WTC11 (cell line): ENCODE data around the gene PAPLN. TPM values are rescaled to one million over a fixed set of nuclear protein-coding genes. Genes with fewer than 3 reads are reported as not detected.

Source experiments
- ATAC-seq: fragments of 200-7000 bp; cut with Tn5 transposase; 2 replicates; pipeline ENCODE4 v1.10.0; 2021; ENCODE audit warnings: mild to moderate bottlenecking, moderate library complexity
- CTCF ChIA-PET: fragments of 300-600 bp; sonication (Branson Sonifier 250); formaldehyde crosslinking; loops from one replicate; lab custom pipeline; 2021; ENCODE audit warnings: antibody characterized with exemption; lab: Charles Lee
- POLR2A ChIA-PET: fragments of 350-600 bp; sonication (Branson Sonifier 250); formaldehyde crosslinking; loops from one replicate; lab custom pipeline; 2021; ENCODE audit warnings: antibody characterized with exemption; lab: Charles Lee
- DNase-seq: peaks from one replicate; pipeline ENCODE4 v3.0.0; 2021; ENCODE audit warnings: low spot score
- H3K27ac Mint-ChIP-seq: 2 replicates; pipeline ENCODE4 v1.8.0; 2021; ENCODE audit warnings: mixed read lengths
- H3K27me3 Mint-ChIP-seq: 2 replicates; pipeline ENCODE4 v1.8.0; 2021; ENCODE audit warnings: low read depth, mild to moderate bottlenecking, moderate library complexity, mixed read lengths
- H3K36me3 Mint-ChIP-seq: 2 replicates; pipeline ENCODE4 v1.8.0; 2021; ENCODE audit warnings: mixed read lengths
- H3K4me1 Mint-ChIP-seq: 2 replicates; pipeline ENCODE4 v1.8.0; 2022; ENCODE audit warnings: mixed read lengths
- H3K4me3 Mint-ChIP-seq: 2 replicates; pipeline ENCODE4 v1.8.0; 2021; ENCODE audit warnings: mild to moderate bottlenecking, moderate library complexity, mixed read lengths
- H3K9me3 Mint-ChIP-seq: 2 replicates; pipeline ENCODE4 v1.8.0; 2021; ENCODE audit warnings: mixed read lengths
- ARID4B ChIP-seq: sonication (generic); formaldehyde crosslinking; IDR thresholded peaks from 2 replicates; pipeline ENCODE4 v1.8.0; 2023; ENCODE audit warnings: missing genetic modification reagents, mild to moderate bottlenecking, borderline replicate concordance
- E2F5 ChIP-seq: sonication (generic); formaldehyde crosslinking; IDR thresholded peaks from 2 replicates; pipeline ENCODE4 v1.8.1; 2022; ENCODE audit warnings: mild to moderate bottlenecking, moderate library complexity, missing genetic modification reagents
- ESRRA ChIP-seq: sonication (generic); formaldehyde crosslinking; IDR thresholded peaks from 2 replicates; pipeline ENCODE4 v1.8.1; 2022; ENCODE audit warnings: mild to moderate bottlenecking, missing genetic modification reagents, borderline replicate concordance
- GRHL2 ChIP-seq: fragments of 250-450 bp; sonication (Bioruptor Pico); IDR thresholded peaks from 2 replicates; pipeline ENCODE4 v1.8.0; 2022; ENCODE audit warnings: mild to moderate bottlenecking, moderate library complexity; ENCODE audit not compliant: insufficient replicate concordance, severe bottlenecking
- IRF2 ChIP-seq: sonication (generic); formaldehyde crosslinking; IDR thresholded peaks from 2 replicates; pipeline ENCODE4 v1.8.0; 2022; ENCODE audit warnings: low read depth, missing genetic modification reagents, borderline replicate concordance
- NFE2L1 ChIP-seq: sonication (generic); formaldehyde crosslinking; IDR thresholded peaks from 2 replicates; pipeline ENCODE4 v1.8.1; 2023; ENCODE audit warnings: missing genetic modification reagents
- NR1H2 ChIP-seq: sonication (generic); formaldehyde crosslinking; IDR thresholded peaks from 2 replicates; pipeline ENCODE4 v1.9.0; 2021; ENCODE audit warnings: mild to moderate bottlenecking, moderate library complexity, missing genetic modification reagents
- PREB ChIP-seq: sonication (generic); formaldehyde crosslinking; IDR thresholded peaks from 2 replicates; pipeline ENCODE4 v1.8.1; 2022; ENCODE audit warnings: mild to moderate bottlenecking, missing genetic modification reagents, moderate library complexity, borderline replicate concordance
- TEAD4 ChIP-seq: sonication (generic); formaldehyde crosslinking; IDR thresholded peaks from 2 replicates; pipeline ENCODE4 v1.8.0; 2022; ENCODE audit warnings: mild to moderate bottlenecking, missing genetic modification reagents
- ZNF281 ChIP-seq: sonication (generic); formaldehyde crosslinking; IDR thresholded peaks from 2 replicates; pipeline ENCODE4 v1.8.0; 2023; ENCODE audit warnings: mild to moderate bottlenecking, missing genetic modification reagents
- total RNA-seq: library from RNA; stranded (reverse); gene quantifications from 3 replicates; pipeline ENCODE4 v1.2.3, GENCODE V29; 2021
- TF ChIP-seq, protein P1 (sequence below): fragments of 250-450 bp; sonication (Bioruptor Pico); IDR thresholded peaks from 2 replicates; pipeline ENCODE4 v1.9.0; 2021; ENCODE audit warnings: mild to moderate bottlenecking

Gene PAPLN
- total RNA-seq, 1 experiment from 2014 or later = 9.3 TPM

- no peak for TF ChIP-seq ARID4B
- TF ChIP-seq, protein P1, sequence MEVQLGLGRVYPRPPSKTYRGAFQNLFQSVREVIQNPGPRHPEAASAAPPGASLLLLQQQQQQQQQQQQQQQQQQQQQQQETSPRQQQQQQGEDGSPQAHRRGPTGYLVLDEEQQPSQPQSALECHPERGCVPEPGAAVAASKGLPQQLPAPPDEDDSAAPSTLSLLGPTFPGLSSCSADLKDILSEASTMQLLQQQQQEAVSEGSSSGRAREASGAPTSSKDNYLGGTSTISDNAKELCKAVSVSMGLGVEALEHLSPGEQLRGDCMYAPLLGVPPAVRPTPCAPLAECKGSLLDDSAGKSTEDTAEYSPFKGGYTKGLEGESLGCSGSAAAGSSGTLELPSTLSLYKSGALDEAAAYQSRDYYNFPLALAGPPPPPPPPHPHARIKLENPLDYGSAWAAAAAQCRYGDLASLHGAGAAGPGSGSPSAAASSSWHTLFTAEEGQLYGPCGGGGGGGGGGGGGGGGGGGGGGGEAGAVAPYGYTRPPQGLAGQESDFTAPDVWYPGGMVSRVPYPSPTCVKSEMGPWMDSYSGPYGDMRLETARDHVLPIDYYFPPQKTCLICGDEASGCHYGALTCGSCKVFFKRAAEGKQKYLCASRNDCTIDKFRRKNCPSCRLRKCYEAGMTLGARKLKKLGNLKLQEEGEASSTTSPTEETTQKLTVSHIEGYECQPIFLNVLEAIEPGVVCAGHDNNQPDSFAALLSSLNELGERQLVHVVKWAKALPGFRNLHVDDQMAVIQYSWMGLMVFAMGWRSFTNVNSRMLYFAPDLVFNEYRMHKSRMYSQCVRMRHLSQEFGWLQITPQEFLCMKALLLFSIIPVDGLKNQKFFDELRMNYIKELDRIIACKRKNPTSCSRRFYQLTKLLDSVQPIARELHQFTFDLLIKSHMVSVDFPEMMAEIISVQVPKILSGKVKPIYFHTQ = no peak
Observed at GRCh38 chr14:73252491-73253322, 15.4 kb downstream of the PAPLN start (continued).

DNA sequence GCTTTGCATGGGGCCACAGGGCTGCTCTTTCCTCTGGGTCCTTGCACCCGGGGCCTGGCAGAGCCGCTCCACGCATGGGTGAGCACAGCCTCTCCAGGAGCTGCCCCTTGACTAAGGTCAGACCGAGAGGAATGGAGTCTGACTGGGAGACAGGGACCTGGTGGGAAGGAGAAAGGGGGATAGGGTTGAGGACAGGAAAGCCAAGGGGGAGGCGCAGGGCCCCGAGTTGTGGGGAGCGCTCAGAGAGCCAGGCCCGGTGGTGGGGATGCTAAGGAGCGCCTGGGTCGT lies 16.0 kb downstream of the PAPLN start:
- Mint-ChIP-seq H3K9me3 (no peaks in the 10 kb centered on the region), H3K27ac (no peak overlapping the region), H3K27me3 (no peaks in the 10 kb centered on the region), H3K4me1 (no peaks in the 10 kb centered on the region), H3K36me3 (no peaks in the 10 kb centered on the region)
- CTCF ChIA-PET = no interaction called here
- DNase-seq = no peak
- POLR2A ChIA-PET = no interaction called here
- no peak for ATAC-seq
- TF ChIP-seq NR1H2 (CRISPR knock-in tag) (no peak), IRF2 (no peak), PREB (CRISPR knock-in tag) (no peak), ZNF281 (no peak), GRHL2 (CRISPR knock-in tag) (no peak), E2F5 (no peak), NFE2L1 (no peak)
- TF ChIP-seq, all 79 proteins: peak for 0
- no peak overlapping the region for H3K4me3 Mint-ChIP-seq

DNA sequence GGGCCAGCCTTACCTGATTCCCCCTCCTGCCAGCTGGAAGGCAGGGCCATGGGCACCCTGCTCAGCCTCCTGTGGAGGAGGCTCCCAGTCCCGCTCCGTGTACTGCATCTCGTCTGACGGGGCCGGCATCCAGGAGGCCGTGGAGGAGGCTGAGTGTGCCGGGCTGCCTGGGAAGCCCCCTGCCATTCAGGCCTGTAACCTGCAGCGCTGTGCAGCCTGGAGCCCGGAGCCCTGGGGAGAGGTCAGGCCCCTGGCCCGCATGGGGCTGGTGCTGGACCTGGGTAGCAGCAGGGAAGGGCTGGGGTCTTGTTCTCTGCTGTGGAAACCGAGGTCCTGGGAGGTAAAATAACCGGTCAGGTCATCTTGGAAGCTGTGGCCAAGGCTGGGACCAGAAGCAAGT lies 16.4 kb downstream of the PAPLN start:
- DNase-seq (no peak), ATAC-seq (no peak)
- CTCF ChIA-PET = interaction anchor here (1.4 kb wide), 1 partner anchor 21 kb away, joined by 3 read pairs; no protein-coding TSS in a partner anchor
- no peaks in the 10 kb centered on the region for H3K27me3 Mint-ChIP-seq
- no peak for TF ChIP-seq TEAD4 (CRISPR knock-in tag)
- TF ChIP-seq ESRRA (CRISPR knock-in tag) = no peak
- TF ChIP-seq ARID4B = no peak
- no peaks in the 10 kb centered on the region for H3K36me3 Mint-ChIP-seq
- no peak overlapping the region for H3K27ac Mint-ChIP-seq
- no peaks in the 10 kb centered on the region for H3K9me3 Mint-ChIP-seq
- no peak overlapping the region for H3K4me3 Mint-ChIP-seq
- no peaks in the 10 kb centered on the region for H3K4me1 Mint-ChIP-seq
- POLR2A ChIA-PET = no interaction called here
